ENCODE measurements around the gene PRLH. TPM values are rescaled to one million over a fixed set of nuclear protein-coding genes. Genes with fewer than 3 reads are reported as not detected.

Gene PRLH
- total RNA-seq, 1 donor, result not detected

DNA sequence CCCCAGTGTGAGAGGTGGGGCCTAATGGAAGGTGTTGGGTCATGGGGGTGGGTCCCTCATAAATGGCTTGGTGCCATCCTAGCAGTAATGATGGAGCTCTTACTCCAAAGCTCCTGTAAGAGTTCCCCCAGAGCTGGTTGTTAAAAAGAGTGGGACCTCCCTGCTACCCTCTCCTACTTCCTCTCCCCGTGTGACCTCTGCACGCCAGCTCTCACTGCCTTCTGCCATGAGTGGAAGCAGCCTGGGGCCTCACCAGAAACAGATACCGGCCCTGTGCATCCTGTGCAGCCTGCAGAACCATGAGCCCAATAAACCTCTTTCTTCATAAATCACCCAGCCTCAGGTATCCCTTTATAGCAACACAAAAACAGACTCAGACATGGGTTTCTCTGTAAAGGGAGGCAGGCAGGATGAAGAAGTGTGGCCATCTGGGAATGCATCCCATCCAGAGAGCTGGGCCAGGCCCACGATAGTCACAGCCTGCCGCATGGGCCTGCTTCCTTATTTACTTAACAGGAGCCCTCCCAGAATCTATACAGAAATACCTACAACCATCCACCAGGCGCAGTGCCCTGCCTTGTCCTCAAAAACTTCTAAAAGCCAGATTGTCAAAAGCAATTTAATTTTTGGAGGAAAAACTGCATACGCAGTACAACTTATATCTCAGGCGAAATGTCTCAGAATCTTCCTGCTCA is 7.5 kb downstream of the PRLH start:
- no peak for DNase-seq (ENCODE audit: low read depth)
- TF ChIP-seq, protein P1, sequence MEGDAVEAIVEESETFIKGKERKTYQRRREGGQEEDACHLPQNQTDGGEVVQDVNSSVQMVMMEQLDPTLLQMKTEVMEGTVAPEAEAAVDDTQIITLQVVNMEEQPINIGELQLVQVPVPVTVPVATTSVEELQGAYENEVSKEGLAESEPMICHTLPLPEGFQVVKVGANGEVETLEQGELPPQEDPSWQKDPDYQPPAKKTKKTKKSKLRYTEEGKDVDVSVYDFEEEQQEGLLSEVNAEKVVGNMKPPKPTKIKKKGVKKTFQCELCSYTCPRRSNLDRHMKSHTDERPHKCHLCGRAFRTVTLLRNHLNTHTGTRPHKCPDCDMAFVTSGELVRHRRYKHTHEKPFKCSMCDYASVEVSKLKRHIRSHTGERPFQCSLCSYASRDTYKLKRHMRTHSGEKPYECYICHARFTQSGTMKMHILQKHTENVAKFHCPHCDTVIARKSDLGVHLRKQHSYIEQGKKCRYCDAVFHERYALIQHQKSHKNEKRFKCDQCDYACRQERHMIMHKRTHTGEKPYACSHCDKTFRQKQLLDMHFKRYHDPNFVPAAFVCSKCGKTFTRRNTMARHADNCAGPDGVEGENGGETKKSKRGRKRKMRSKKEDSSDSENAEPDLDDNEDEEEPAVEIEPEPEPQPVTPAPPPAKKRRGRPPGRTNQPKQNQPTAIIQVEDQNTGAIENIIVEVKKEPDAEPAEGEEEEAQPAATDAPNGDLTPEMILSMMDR (IDR thresholded peaks at IDR 0.05; ENCODE audit: insufficient read depth, low read depth, low read length), result no peak

DNA sequence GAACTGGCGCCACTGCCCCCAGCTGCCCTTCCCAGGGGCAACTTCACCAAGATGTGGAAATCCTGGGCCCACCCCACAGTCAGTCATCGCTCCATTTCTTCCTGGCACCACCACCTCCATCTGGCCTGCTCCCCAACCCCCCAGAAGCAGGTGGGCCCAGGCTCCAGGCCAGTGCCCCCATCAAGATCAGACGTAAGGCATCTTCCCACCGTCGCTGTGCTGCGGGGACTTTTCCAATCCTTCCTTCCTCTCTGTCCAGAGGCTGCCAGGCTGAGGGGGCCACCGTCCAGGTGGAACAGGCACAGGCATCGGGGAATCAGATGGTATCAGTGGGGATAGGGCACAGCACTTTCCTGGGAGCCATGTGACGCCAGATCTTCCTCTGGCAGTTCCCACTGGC is 8.1 kb downstream of the PRLH start:
- TF ChIP-seq, protein P1 (IDR thresholded peaks at IDR 0.05; ENCODE audit: insufficient read depth, low read depth, low read length), result no peak
- DNase-seq (ENCODE audit: low read depth), result no peak
- no peak overlapping the region for H3K4me3 ChIP-seq (ENCODE audit: low read depth, low read length)

More for the DNA sequence above, 7.5 kb downstream of the PRLH start:
- no peak overlapping the region for H3K4me3 ChIP-seq (ENCODE audit: low read depth, low read length)

DNA sequence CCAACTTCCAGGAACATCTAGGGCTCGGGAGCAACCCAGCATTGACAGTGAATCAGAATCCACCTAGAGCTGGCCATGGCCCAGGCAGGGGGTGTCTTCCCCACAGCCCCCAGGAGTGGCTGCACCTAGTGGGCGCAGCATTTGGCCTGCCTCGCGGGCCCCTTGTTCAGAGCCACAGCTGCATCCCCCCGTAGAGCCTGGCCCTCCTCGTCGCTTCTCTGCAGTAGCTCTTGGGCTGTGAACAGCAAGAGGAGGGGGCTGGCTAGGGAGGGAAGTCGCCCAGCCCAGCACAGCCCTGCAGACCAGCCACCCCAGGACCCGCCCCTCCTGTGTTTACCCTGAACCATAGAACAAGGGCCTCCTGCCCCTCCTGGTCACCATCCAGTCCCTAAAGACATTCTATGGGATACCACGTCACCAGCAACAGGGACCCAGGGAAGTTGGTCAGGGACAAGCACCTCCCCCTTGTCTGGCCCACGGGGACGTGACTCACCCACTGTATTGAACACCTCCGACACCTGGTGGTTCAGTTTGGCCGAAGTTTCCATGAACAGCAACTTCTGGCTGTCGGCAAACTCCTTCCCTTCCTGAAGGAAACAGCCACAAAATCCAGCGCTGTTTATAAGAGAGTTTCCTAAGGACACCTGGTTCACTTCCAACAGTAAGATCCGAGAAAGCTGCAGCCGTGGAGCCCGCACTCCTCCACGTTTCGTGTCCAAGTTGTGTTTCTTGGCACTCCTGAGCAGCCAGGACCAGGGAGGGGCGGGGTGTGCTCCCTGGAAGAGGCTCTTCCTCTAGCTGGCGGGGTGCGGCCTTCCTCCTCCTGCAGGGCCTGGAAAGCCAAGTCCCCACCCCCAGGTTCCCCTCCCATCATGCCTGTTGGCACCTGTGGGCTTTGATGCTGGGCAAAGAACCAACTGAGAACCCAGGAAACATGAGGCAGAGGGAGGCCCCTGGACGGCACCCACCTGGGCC is 8.8 kb downstream of the PRLH start:
- no peak overlapping the region for H3K4me3 ChIP-seq (ENCODE audit: low read depth, low read length)
- TF ChIP-seq, protein P1 (IDR thresholded peaks at IDR 0.05; ENCODE audit: insufficient read depth, low read depth, low read length), result no peak
- no peak for DNase-seq (ENCODE audit: low read depth)

DNA sequence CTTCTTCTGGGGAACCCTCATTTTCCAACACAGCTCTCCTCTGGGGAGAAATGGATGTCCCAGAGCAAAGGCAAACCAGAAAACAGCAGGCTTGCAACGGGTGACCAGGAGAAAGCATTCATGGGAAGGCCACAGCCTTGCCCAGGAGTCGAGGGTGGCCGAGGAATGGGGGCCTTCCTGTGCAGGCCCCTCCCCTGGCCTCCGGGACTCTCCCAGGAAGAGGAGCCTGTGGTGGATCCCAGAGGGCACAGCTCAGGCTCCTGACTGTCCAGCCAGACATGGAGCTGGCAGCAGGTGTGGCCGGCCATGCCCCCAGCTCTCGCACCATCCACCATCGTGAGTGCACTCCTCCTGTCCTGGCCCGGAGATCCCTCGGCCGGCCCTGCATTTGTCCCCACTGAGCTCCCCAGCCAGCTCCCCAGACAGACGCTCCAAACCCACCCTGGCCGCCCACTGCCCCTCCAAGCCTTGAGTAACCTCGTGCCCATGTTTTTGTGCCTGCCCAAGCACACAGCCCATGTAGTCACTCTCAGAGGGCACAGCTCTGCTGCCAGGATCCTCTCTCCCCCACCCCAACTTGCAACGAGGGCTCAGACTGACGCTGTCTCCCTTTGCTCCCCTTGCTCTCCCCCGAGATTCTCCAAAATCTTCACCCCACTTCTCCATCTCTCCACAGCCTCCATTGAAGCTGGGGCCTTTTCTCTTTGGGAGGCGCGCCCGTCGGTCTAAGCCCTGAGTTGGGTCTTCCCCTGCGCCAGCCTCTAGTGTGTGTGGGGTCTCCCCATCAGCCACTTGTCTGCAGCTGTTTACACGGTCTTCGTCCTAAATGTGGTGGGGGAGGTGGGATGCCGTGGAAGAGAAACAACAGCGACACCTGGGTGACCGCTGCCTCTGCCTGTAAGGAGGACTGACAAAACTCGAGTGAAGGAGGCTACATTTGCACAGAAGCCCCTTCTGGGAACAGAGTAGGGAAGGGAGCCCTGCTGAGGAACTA is 9.8 kb downstream of the PRLH start:
- H3K4me3 ChIP-seq (ENCODE audit: low read depth, low read length), result no peak overlapping the region

GRCh38 chr2:237576974-237577373 is 10.6 kb downstream of the PRLH start:
- no peak overlapping the region for H3K4me3 ChIP-seq (ENCODE audit: low read depth, low read length)
- TF ChIP-seq, protein P1 (IDR thresholded peaks at IDR 0.05; ENCODE audit: insufficient read depth, low read depth, low read length), result no peak
- DNase-seq (ENCODE audit: low read depth), result no peak

More for the DNA sequence above, 9.8 kb downstream of the PRLH start:
- no peak for DNase-seq (ENCODE audit: low read depth)
- TF ChIP-seq, protein P1 (IDR thresholded peaks at IDR 0.05; ENCODE audit: insufficient read depth, low read depth, low read length), result no peak

DNA sequence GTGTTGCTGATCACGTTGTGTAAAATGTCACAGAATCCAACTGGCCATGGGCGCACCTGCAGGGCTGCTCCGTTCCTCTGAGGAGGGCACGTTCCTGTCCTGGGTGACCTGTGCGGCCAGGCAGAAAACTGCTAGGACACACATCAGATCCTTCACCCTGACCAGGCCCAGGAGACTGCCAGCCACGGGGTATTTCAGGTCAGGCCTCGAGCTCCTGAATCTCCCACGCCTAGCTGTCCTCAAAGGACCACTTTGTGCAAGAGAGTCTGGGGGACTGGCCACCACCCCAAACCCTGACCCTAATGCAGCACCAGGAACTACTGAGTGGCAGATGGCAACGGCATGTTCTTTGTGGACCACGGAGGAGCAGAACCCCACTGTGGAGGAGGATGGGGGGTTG is 11.1 kb downstream of the PRLH start:
- H3K4me3 ChIP-seq (ENCODE audit: low read depth, low read length), result no peak overlapping the region
- TF ChIP-seq, protein P1 (IDR thresholded peaks at IDR 0.05; ENCODE audit: insufficient read depth, low read depth, low read length), result no peak
- no peak for DNase-seq (ENCODE audit: low read depth)
